Measurements from ENCODE around the gene ITPA. TPM values are rescaled to one million over a fixed set of nuclear protein-coding genes. Genes with fewer than 3 reads are reported as not detected.

The ITPA gene
- total and polyA plus RNA-seq, 2 of the 8 experiments (the other 6 are each of a cell fraction or from before 2014, with no cell fraction given) = 88.2 to 94.0 TPM

DNA sequence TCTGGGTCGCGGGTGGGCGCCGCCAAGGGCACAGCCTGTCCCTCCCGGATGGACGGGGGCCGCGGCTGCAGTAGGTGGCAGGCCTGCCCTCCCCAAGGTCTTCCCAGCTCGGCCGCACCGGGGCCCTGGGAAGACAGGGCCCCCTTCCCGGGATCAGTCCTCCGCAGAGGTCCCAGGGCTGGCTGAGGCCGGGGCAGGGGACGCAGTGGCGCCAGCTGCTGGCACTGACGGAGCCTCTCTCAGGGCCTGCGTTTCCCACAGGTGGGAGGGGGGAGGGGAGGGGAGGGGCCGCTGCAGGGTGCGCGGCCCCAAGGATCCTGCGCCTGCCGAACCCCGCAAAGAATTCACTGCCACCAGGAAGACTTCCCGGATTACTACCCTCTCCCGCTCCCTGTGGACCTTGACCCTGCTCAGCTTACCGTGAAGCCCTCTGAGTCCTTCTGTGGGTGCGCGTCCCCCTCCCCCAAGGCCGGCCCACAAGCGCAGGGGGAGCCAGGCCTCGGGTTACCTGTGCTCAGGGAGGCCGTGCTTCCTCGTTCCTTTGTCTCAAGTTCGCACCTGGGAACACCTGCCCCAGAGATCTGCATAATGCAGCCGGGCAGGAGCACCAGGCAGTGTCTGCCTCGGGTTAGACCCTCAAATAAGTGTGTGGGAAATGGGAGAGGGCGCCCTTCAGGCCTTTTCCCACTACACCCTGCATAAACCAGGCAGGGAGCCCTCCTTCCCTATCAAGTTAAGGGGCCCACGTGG, 41.0 kb upstream of the ITPA start (continued):
- TF ChIP-seq SIRT6 (IDR thresholded peaks at IDR 0.05; ENCODE audit: low read length) (no peak), KDM1A (IDR thresholded peaks at IDR 0.05; ENCODE audit: borderline replicate concordance, low read length) (peak; percentile 81; the same call in 1 of the 2 replicates), HDAC2 (IDR thresholded peaks at IDR 0.05; ENCODE audit: borderline replicate concordance in 1 of 2, low read depth in 2 of 2, low read length in 2 of 2) (no peak), YY1 (IDR thresholded peaks at IDR 0.05; ENCODE audit: low read depth, low read length) (no peak), TBP (IDR thresholded peaks at IDR 0.05; ENCODE audit: low read depth, low read length) (no peak), SP1 (IDR thresholded peaks at IDR 0.05; ENCODE audit: low read depth, low read length) (peak; percentile 52; the same call in 1 of the 2 replicates), SP2 (IDR thresholded peaks at IDR 0.05; ENCODE audit: low read length) (no peak), RBBP5 (IDR thresholded peaks at IDR 0.05; ENCODE audit: borderline replicate concordance, low read depth, low read length) (peak; percentile 88), TCF12 (IDR thresholded peaks at IDR 0.05; ENCODE audit: low read depth, low read length) (no peak), GABPA (IDR thresholded peaks at IDR 0.05; ENCODE audit: borderline replicate concordance, insufficient read depth, low read length) (no peak), PHF8 (conservative IDR thresholded peaks at IDR 0.05; ENCODE audit: low read depth, low read length) (no peak; the same call in 1 of the 2 replicates), EP300 (IDR thresholded peaks at IDR 0.05; ENCODE audit: borderline replicate concordance in 1 of 2, low read depth in 2 of 2, low read length in 2 of 2) (no peak; a peak in 1 of 3 replicates), SIX5 (IDR thresholded peaks at IDR 0.05; ENCODE audit: low read depth, low read length) (no peak)
